Measurements from ENCODE around the gene C1QTNF1. TPM values are rescaled to one million over a fixed set of nuclear protein-coding genes. Genes with fewer than 3 reads are reported as not detected.

Gene C1QTNF1
- polyA plus RNA-seq, 1 of the 3 experiments (the other 2 are of a cell fraction): 14.3 TPM

GRCh38 chr17:79052131-79052530 is 28.2 kb downstream of the C1QTNF1 start:
- H3K9ac ChIP-seq: no peak overlapping the region
- H3K27ac ChIP-seq (ENCODE audit: low read depth in 2 of 2, low read length in 1 of 2): no peak overlapping the region
- H3K27me3 ChIP-seq (ENCODE audit: insufficient read depth): no peaks in the 10 kb centered on the region
- H3K36me3 ChIP-seq (replicated peaks in 1 of 2; ENCODE audit: control insufficient read depth in 1 of 2, insufficient read depth in 2 of 2, low read length in 1 of 2): no peaks in the 10 kb centered on the region
- peaks cover 0 to 7% of the 10 kb centered on the region in 2 experiments; a peak in 1 of 4 replicates for H3K4me1 ChIP-seq (ENCODE audit: control insufficient read depth in 1 of 2, insufficient read depth in 2 of 2, low read depth in 1 of 2, low read length in 1 of 2)
- H3K79me2 ChIP-seq (ENCODE audit: insufficient read depth): no peaks in the 10 kb centered on the region
- ChIA-PET CTCF (interaction anchor here (0.8 to 25.7 kb wide), 7 partner anchors 10 to 349 kb away, joined by 4 to 529 read pairs (median 13); partner anchors contain the start of gene C1QTNF1), POLR2A (no interaction called here)
- H3K4me2 ChIP-seq: no peak overlapping the region
- TF ChIP-seq USF2 (IDR thresholded peaks at IDR 0.05; ENCODE audit: borderline replicate concordance, low read depth, low read length) (no peak), SMC3 (IDR thresholded peaks at IDR 0.05; ENCODE audit: low read depth, low read length) (no peak), SIN3A (IDR thresholded peaks at IDR 0.05; ENCODE audit: borderline replicate concordance, low read depth, low read length) (no peak), YY1 (IDR thresholded peaks at IDR 0.05; ENCODE audit: low read depth) (no peak), POLR2AphosphoS5 (IDR thresholded peaks at IDR 0.05; ENCODE audit: low read depth, low read length) (no peak), TAF1 (IDR thresholded peaks at IDR 0.05; ENCODE audit: borderline replicate concordance, low read depth, low read length) (no peak), PBX3 (IDR thresholded peaks at IDR 0.05) (no peak), NRF1 (IDR thresholded peaks at IDR 0.05; ENCODE audit: low read depth, low read length) (no peak), TEAD4 (IDR thresholded peaks at IDR 0.05; ENCODE audit: borderline replicate concordance, insufficient read depth) (no peak), EZH2phosphoT487 (IDR thresholded peaks at IDR 0.05; ENCODE audit: borderline replicate concordance, low read depth) (no peak), GATA2 (CRISPR knock-in tag; IDR thresholded peaks at IDR 0.05) (no peak), RXRA (IDR thresholded peaks at IDR 0.05; ENCODE audit: borderline replicate concordance, low read depth) (no peak), RFX5 (IDR thresholded peaks at IDR 0.05; ENCODE audit: low read length) (no peak), FOSL2 (IDR thresholded peaks at IDR 0.05; ENCODE audit: borderline replicate concordance, low read depth) (no peak), EP300 (IDR thresholded peaks at IDR 0.05; ENCODE audit: borderline replicate concordance in 1 of 2, low read depth in 1 of 2, low read length in 1 of 2) (no peak), JUND (IDR thresholded peaks at IDR 0.05) (no peak), GABPA (IDR thresholded peaks at IDR 0.05; ENCODE audit: low read depth) (no peak), RCOR1 (IDR thresholded peaks at IDR 0.05; ENCODE audit: low read length) (no peak), CHD2 (IDR thresholded peaks at IDR 0.05; ENCODE audit: low read length, partially characterized antibody) (no peak)
- no peak overlapping the region for H3K4me3 ChIP-seq (ENCODE audit: low read depth in 2 of 2, low read length in 1 of 2)
- H3K9me2 ChIP-seq: no peaks in the 10 kb centered on the region
- no peaks in the 10 kb centered on the region for H3K9me3 ChIP-seq
- no peaks in the 10 kb centered on the region for H4K20me1 ChIP-seq (ENCODE audit: insufficient read depth)
- WGBS (ENCODE audit: low lambda C conversion rate): 63% methylated on average over 1 of the region's 1 CpG
- no peaks in the 10 kb centered on the region for H3F3A ChIP-seq (replicated peaks; ENCODE audit: insufficient read depth)
- no peak for DNase-seq
- H2AFZ ChIP-seq (ENCODE audit: low read depth): no peak overlapping the region

Measured in SK-N-SH (cell line).